IPS DF 19.7 (cell line): ENCODE results near the gene MAPK8IP2.
"Not testable (repeated sequence)": the region's sequence is repeated elsewhere in the genome, so short reads cannot be mapped to it uniquely, and the experiment has no call there.

Experiments used
- DNase-seq: peaks from one replicate; pipeline ENCODE4 v3.0.0-alpha.2; 2013; ENCODE audit warnings: low read depth, low spot score

The MAPK8IP2 gene

DNA sequence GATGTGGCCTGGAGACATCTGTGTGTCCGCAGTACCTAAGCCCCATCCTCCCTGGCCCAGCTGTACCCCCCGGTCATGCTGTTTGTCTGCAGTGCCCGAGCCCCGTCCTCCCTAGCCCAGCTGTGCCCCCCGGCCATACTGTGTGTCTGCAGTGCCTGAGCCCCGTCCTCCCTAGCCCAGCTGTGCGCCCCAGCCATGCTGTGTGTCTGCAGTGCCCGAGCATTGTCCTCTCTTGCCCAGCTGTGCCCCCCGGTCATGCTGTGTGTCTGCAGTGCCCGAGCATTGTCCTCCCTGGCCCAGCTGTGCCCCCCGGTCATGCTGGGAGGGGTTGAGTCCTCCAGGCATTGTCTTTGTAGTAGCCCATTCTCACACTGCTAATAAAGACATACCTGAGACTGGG, 35.0 kb downstream of the MAPK8IP2 start:
- no peak for DNase-seq

DNA sequence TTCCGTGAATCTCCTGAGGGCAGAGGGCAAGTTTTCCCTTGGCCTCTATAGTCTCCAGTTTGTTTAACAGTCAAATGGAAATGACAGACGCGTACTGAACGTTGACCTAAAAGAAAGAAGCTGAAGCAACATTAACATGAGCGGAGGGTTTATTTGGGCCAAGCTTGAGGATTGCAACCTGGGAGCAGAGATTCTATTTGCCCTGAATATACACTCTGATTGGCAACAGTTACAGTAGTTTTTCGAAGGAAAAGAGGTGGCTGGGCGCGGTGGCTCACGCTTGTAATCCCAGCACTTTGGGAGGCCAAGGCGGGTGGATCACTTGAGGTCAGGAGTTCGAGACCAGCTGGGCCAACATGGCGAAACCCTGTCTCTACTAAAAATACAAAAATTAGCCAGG, 39.7 kb downstream of the MAPK8IP2 start:
- DNase-seq, result not testable (repeated sequence)

DNA sequence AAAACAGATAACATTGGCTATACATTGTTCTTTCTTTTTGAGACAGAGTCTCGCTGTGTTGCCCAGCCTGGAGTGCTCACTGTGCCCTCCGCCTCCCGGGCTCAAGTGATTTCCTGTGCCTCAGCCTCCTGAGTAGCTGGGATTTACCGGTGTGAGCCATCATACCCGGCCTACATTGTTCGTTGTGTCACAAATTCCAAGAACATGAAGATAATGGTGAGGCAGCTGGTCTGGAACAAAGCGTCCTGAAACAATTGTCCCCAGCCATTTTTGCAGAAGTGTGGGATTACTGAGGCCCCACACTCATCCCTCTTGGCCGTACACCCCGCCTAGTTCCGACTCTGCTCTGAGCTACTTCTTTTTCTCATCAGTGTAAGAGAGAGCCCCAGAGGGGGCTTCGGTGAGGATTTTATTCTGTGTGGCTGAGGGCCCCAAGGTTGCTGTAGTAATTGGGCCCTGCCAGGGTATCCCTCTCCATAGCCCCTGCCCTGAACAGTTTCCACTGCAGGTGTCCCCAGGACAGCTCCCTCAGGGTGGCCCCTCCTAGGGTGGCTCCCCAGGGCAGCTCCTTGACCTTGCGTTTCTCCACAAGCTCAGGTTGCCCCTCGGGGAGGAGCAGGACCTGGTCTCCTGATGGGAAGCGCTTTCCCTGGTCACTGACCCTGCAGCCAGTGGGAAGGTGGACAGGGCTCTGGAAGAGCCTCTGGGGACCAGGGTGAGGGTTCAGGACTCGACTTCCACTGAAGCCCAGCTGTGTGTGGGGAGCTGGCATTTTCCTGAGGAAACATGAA, 40.5 kb downstream of the MAPK8IP2 start:
- no peak for DNase-seq

DNA sequence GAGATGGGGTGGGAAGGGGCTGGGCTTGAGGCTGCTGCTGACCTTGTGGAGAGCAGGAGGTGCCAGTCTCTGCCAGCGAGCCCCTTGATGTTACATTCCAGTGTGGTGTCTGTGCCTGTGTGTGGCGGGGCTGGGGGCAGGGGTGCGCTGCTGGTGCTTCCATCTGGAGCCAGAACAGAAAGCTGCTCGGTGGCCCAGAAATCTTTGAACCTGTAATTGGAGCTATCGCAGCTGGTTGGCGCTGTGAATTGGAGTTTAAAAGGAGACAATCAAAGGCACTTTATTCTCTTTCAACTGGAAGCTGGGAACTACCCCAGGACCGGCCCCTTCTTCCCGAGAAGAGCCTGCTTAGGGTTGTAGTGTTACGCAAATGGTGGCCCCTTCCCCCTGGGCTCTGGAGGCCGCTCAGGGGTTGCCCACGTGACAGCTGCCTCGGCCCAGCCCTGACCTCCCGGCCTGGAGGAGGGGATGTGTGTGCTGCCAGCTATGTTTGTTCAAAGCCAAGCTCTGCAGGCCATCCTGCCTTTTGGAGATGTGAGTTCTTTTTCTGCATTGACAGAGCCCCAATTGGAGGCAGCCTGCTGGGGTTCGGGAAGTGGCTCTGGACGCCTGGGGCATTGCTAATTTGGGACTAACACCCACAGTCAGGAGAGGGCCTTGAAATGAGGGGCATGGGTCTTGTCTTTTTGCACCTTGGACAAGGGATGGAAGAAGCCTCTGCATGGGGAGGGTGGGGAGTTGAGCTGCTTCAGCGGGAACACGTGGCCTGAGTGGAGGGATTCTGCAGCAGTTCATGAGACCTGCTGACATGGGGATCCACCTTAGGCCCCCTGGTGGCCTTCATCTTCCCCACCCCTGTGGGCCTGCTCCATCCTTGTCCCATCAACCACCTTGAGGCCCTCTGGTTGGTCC, 41.4 kb downstream of the MAPK8IP2 start:
- peak; percentile 70 for DNase-seq

DNA sequence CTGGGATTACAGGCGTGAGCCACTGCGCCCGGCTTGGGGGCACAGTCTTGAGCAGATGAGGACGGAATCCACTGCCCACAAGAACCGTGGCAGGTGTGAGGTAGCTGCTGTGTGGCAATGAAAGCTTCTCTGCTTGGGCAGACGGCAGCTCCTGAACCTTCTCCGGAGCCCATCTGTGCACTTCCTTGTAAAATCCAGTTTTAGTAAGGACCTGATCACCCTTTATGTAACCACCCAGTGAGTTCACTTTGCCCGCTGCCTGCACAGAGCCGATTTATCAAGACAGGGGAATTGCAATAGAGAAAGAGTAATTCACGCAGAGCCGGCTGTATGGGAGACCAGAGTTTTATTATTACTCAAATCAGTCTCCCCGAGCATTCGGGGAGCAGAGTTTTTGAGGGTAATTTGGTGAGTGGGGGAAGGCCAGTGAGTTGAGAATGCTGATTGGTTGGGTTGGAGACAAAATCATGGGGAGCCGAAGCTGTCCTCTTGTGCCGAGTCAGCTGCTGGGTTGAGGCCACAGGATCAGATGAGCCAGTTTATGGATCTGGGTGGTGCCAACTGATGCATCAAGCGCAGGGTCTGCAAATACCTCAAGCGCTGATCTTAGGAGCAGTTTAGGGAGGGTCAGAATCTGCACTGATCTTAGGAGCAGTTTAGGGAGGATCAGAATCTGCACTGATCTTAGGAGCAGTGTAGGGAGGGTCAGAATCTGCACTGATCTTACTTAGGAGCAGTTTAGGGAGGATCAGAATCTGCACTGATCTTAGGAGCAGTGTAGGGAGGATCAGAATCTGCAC, 42.6 kb downstream of the MAPK8IP2 start:
- not testable (repeated sequence) for DNase-seq

DNA sequence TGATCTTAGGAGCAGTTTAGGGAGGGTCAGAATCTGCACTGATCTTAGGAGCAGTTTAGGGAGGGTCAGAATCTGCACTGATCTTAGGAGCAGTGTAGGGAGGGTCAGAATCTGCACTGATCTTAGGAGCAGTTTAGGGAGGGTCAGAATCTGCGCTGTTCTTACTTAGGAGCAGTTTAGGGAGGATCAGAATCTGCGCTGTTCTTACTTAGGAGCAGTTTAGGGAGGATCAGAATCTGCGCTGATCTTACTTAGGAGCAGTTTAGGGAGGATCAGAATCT, 43.2 kb downstream of the MAPK8IP2 start:
- not testable (repeated sequence) for DNase-seq

DNA sequence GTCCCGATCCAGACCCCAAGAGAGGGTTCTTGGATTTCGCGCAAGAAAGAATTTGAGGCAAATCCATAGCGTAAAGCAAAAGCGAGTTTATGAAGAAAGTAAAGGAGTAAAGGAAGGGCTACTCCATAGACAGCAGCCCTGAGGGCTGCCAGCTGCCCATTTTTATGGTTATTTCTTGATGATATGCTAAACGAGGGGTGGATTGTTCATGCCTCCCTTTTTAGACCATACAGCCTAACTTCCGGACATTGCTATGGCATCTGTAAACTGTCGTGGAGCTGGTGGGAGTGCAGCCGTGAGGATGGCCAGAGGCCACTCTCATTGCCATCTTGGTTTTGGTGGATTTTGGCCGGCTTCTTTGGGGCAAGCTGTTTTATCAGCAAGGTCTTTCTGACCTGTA, 52.7 kb downstream of the MAPK8IP2 start:
- no peak for DNase-seq

DNA sequence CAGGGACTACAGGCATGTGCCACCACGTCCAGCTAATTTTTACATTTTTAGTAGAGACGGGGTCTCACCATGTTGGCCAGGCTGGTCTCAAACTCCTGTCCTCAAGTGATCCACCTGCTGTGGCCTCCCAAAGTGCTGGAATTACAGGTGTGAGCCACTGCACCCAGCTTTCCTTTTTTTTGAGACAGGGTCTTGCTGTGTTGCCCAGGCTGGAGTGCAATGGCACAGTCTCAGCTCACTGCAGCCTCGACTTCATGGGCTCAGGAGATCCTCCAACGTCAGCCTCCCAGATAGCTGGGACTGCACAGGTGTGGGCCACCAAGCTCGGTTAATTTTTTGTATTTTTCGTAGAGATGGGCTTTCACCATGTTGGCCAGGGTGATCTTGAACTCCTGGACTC, 54.1 kb downstream of the MAPK8IP2 start:
- not testable (repeated sequence) for DNase-seq

DNA sequence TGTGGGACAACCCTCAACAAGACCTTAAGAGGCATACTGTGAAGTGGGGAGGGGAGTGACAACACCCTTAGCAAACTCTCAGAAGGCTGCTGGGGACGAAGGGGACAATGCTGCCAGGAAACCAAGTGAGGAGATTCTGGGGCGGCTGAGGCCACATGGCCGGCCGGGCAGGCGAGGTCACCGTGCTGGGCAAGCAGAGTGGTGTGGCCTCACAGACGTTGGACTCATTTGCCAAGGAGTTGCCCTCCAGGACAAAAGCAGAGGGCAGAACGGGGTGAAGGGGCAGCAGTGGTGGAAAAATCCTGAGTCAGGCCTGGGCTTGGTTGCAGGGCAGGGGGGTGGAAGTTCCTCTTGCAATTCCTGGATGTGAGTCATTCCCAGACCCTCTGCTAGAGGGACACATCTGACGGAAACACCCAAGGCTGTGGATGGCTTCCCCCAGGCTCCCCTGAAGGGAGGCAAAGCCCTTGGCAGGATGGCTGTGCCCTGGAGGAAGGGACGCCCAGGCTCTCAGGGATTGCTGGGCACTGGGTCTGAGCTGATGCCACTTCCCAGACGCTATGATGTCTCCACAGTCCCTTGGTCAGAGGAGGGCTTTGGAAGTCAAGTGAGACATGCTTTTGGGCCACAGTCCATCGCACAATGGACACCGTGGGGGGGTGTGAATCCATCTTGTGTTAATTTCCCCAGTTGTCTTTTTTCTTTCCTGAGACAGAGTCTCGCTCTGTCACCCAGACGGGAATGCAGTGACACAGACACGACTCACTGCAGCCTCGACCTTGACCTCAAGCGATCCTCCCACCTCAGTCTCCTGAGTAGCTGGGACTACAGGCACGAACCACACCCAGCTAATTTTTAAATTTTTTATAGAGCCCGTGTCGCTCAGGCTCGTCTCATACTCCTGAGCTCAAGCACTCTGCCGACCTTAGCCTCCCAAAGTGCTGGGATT, 55.8 kb downstream of the MAPK8IP2 start:
- no peak for DNase-seq

DNA sequence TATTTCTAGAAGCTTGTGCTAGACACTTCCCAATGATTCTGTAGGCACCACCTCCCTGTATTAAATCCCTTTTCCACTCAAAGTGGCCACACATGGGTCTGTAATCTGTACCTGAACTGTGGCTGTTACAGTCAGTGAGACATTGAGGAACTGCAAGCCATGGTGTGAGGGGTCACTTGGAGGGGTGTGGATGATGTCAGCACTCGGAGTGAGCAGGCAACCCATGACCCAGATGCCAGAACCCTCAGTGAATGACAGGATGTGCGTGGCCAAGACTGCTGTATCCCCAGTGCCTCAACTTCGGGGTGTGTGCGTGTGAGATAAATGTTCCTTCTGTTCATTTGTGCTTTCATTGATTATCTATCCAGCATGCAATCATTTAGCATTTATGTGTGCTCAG, 57.3 kb downstream of the MAPK8IP2 start:
- DNase-seq, result no peak

DNA sequence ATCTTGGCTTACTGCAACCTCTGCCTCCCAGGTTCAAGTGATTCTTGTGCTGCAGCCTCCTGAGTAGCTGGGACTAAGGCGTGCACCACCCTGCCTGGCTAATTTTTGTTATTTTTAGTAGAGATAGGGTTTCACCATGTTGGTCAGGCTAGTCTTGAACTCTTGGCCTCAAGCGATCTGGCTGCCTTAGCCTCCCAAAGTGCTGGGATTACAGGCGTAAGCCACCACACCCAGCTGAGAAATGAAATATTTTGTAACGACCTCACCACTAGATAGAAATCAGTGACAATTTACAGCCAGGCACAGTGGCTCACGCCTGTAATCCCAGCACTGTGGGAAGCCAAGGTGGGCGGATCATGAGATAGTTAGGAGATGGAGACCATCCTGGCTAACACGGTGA, 59.1 kb downstream of the MAPK8IP2 start:
- DNase-seq, result not testable (repeated sequence)

DNA sequence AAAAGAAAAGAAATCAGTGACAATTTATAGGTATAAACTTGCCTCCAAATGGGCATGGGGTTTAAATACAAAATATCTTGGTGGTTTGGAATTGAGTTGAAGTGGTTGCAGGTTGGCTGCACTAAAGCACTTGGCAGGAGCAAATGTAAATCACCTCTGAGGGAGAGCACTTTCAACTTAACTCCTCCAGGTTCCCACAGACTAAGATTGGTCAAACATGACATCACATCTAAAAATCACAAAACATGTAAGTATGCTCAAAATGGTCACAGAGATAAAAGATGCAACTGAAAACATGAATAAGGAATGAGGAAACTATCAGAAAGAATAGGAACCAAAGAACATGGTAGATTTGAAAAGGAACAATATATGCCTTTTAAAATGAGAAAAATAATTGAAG, 59.7 kb downstream of the MAPK8IP2 start:
- no peak for DNase-seq
